ENCODE measurements around the gene KRT8.
"Not testable (repeated sequence)": the region's sequence is repeated elsewhere in the genome, so short reads cannot be mapped to it uniquely, and the experiment has no call there.

Gene KRT8

GRCh38 chr12:52904509-52905300 lies at the start of gene KRT8:
KRT8 (minus strand) TSS chr12:52905076; CDS start chr12:52904981, 95 bp downstream.
- not testable (repeated sequence) for DNase-seq

- DNase-seq: no peak
Observed at GRCh38 chr12:52953181-52953841, 48.4 kb upstream of the KRT8 start.

GRCh38 chr12:52952076-52952801 lies 47.4 kb upstream of the KRT8 start:
- DNase-seq: peak; percentile 7

- no peak for DNase-seq
Observed at GRCh38 chr12:52951640-52952039, 46.8 kb upstream of the KRT8 start.

GRCh38 chr12:52951126-52951525 lies 46.2 kb upstream of the KRT8 start:
- DNase-seq: no peak

- no peak for DNase-seq
Observed at GRCh38 chr12:52950553-52950952, 45.7 kb upstream of the KRT8 start.

- no peak for DNase-seq
Observed at GRCh38 chr12:52949413-52950331, 44.8 kb upstream of the KRT8 start.

- DNase-seq: no peak
Observed at GRCh38 chr12:52947738-52948423, 43.0 kb upstream of the KRT8 start.

- DNase-seq: no peak
Observed at GRCh38 chr12:52946797-52947547, 42.1 kb upstream of the KRT8 start.

GRCh38 chr12:52946334-52946733 lies 41.5 kb upstream of the KRT8 start:
- DNase-seq: no peak

- no peak for DNase-seq
Observed at GRCh38 chr12:52945389-52946232, 40.7 kb upstream of the KRT8 start.

- no peak for DNase-seq
Observed at GRCh38 chr12:52944683-52945388, 40.0 kb upstream of the KRT8 start.

GRCh38 chr12:52942901-52943181 lies 38.0 kb upstream of the KRT8 start:
- DNase-seq: no peak

- DNase-seq: no peak
Observed at GRCh38 chr12:52942066-52942900, 37.4 kb upstream of the KRT8 start.

- no peak for DNase-seq
Observed at GRCh38 chr12:52929538-52929937, 24.7 kb upstream of the KRT8 start.

- DNase-seq: no peak
Observed at GRCh38 chr12:52927964-52928363, 23.1 kb upstream of the KRT8 start.

GRCh38 chr12:52926596-52927234 lies 21.8 kb upstream of the KRT8 start:
- no peak for DNase-seq

Data from activated CD4-positive, alpha-beta T cell treated with anti-CD3 and anti-CD28 coated beads for 48 hours (primary cell).